PC-9 (cell line): ENCODE results near the gene REV1.

Source experiments
- CTCF ChIP-seq: fragments of 200-600 bp; sonication (generic); conservative IDR thresholded peaks from 2 replicates; pipeline ENCODE4 v1.6.1; 2017; ENCODE audit warnings: mixed run types, antibody characterized with exemption, mild to moderate bottlenecking, moderate library complexity
- EZH2 ChIP-seq: fragments of 200-600 bp; sonication (generic); IDR thresholded peaks from 2 replicates; pipeline ENCODE4 v1.8.0; 2017; ENCODE audit warnings: antibody characterized with exemption, low read depth

- TF ChIP-seq EZH2, result no peak
- TF ChIP-seq CTCF, result no peak
Observed at GRCh38 chr2:99377879-99378278, 111.9 kb downstream of the REV1 start.
